A549 (cell line): ENCODE data around the gene CD2BP2. TPM values are rescaled to one million over a fixed set of nuclear protein-coding genes. Genes with fewer than 3 reads are reported as not detected.

Experiments
- ATAC-seq, 2 experiments: fragments of 200-7000 bp in 1 of 2; fragments of >200 bp in 1 of 2; cut with Nextera tagmentation in 1 of 2; cut with Tn5 transposase in 1 of 2; 3 replicates each; pipeline versions ENCODE4 v1.8.0 to v1.9.1; 2018 to 2020; ENCODE audit warnings: mild to moderate bottlenecking in 1 of 2, moderate library complexity in 1 of 2
- CTCF ChIA-PET: fragments of 300-600 bp; sonication (Branson Sonifier 250); formaldehyde crosslinking; extraction: SDS; loops from one replicate; lab custom pipeline; 2021; ENCODE audit warnings: antibody characterized with exemption, inconsistent platforms; lab: Yijun Ruan, JAX
- POLR2A ChIA-PET: fragments of 350-600 bp; formaldehyde crosslinking; extraction: SDS; loops from one replicate; lab custom pipeline; 2021; ENCODE audit warnings: antibody characterized with exemption, inconsistent platforms; lab: Yijun Ruan, JAX
- DNase-seq, 2 experiments: peaks; one replicate each; pipeline versions ENCODE4 v3.0.0 to v3.0.0-alpha.2; 2011 to 2016; ENCODE audit warnings: low read depth in 1 of 2, low spot score in 1 of 2
- FAIRE-seq: peaks from 2 replicates; lab custom pipeline; 2011; peaks lifted over from hg19 to GRCh38; lab: Jason Lieb, UNC
- H3K27ac ChIP-seq, 2 experiments: fragments of >200 bp; sonication (Bioruptor Twin); formaldehyde crosslinking; 3 replicates each; pipeline ENCODE4 v1.5.1; 2016 to 2017
- H3K4me1 ChIP-seq: fragments of >200 bp; sonication (Bioruptor Twin); formaldehyde crosslinking; 3 replicates; pipeline ENCODE4 v1.6.1; 2016
- H3K4me2 ChIP-seq: fragments of >200 bp; sonication (Bioruptor Twin); formaldehyde crosslinking; 3 replicates; pipeline ENCODE4 v1.6.1; 2016
- H3K4me3 ChIP-seq: fragments of >200 bp; sonication (Bioruptor Twin); formaldehyde crosslinking; 3 replicates; pipeline ENCODE4 v1.5.1; 2016
- H3K9me3 ChIP-seq: fragments of >200 bp; sonication (Bioruptor Twin); formaldehyde crosslinking; 3 replicates; pipeline ENCODE4 v1.6.1; 2016
- BHLHE40 ChIP-seq: IDR thresholded peaks from 2 replicates; pipeline ENCODE4 v1.6.1; 2012; ENCODE audit warnings: low read depth, low read length, inconsistent platforms
- CBX2 ChIP-seq: fragments of 200-600 bp; sonication (generic); IDR thresholded peaks from 2 replicates; pipeline ENCODE4 v1.6.1; 2016; ENCODE audit warnings: low read depth, mild to moderate bottlenecking, borderline replicate concordance
- EP300 ChIP-seq, 2 experiments: fragments of >200 bp; sonication (Bioruptor Twin); formaldehyde crosslinking; IDR thresholded peaks; 2 replicates in 1 of 2; 3 replicates in 1 of 2; pipeline ENCODE4 v1.6.1; 2016 to 2017
- GATA3 ChIP-seq: IDR thresholded peaks from 2 replicates; pipeline ENCODE4 v1.6.1; 2012; ENCODE audit warnings: borderline replicate concordance
- HEYL ChIP-seq: fragments of 250-450 bp; sonication (Bioruptor Pico); IDR thresholded peaks from 2 replicates; pipeline ENCODE4 v1.8.0; 2021; ENCODE audit warnings: mild to moderate bottlenecking, moderate library complexity
- HOXA7 ChIP-seq: fragments of 250-450 bp; sonication (Bioruptor Pico); IDR thresholded peaks from 2 replicates; pipeline ENCODE4 v1.5.0; 2020; ENCODE audit warnings: mild to moderate bottlenecking, moderate library complexity
- HOXB13 ChIP-seq: fragments of 250-450 bp; sonication (Bioruptor Pico); IDR thresholded peaks from 2 replicates; pipeline ENCODE4 v1.5.0; 2020; ENCODE audit warnings: low read depth, mild to moderate bottlenecking, moderate library complexity
- JUNB ChIP-seq: fragments of >200 bp; sonication (Bioruptor Twin); formaldehyde crosslinking; IDR thresholded peaks from 2 replicates; pipeline ENCODE4 v1.6.1; 2016
- KDM1A ChIP-seq: fragments of 200-600 bp; sonication (generic); IDR thresholded peaks from 2 replicates; pipeline ENCODE4 v1.6.1; 2016; ENCODE audit warnings: low read depth, mild to moderate bottlenecking
- NFE2L2 ChIP-seq: fragments of 150-350 bp; conservative IDR thresholded peaks from 2 replicates; pipeline ENCODE4 v1.6.1; 2014; ENCODE audit warnings: low read length
- NR3C1 ChIP-seq: fragments of >200 bp; sonication (Bioruptor Twin); formaldehyde crosslinking; IDR thresholded peaks from 3 replicates; pipeline ENCODE4 v1.6.1; 2017
- PHF8 ChIP-seq: fragments of 200-600 bp; sonication (generic); IDR thresholded peaks from 2 replicates; pipeline ENCODE4 v1.6.1; 2016; ENCODE audit warnings: low read depth, mild to moderate bottlenecking, antibody characterized with exemption, moderate library complexity, borderline replicate concordance
- POLR2A ChIP-seq: IDR thresholded peaks from 2 replicates; pipeline ENCODE4 v1.6.1; 2012; ENCODE audit warnings: mild to moderate bottlenecking, low read length
- RNF2 ChIP-seq: fragments of 200-600 bp; sonication (generic); IDR thresholded peaks from 2 replicates; pipeline ENCODE4 v1.6.1; 2016; ENCODE audit warnings: low read depth, mild to moderate bottlenecking, antibody characterized with exemption, moderate library complexity, borderline replicate concordance
- SMC3 ChIP-seq: fragments of >200 bp; sonication (Bioruptor Twin); formaldehyde crosslinking; IDR thresholded peaks from 3 replicates; pipeline ENCODE4 v1.6.1; 2018; ENCODE audit warnings: inconsistent platforms
- ZC3H11A ChIP-seq: fragments of 450-650 bp; IDR thresholded peaks from 2 replicates; pipeline ENCODE4 v1.6.1; 2014; ENCODE audit warnings: antibody characterized with exemption, mild to moderate bottlenecking
- ZFP36 ChIP-seq: fragments of 450-650 bp; IDR thresholded peaks from 2 replicates; pipeline ENCODE4 v1.6.1; 2014; ENCODE audit warnings: borderline replicate concordance; ENCODE audit not compliant: partially characterized antibody
- ZNF302 ChIP-seq: fragments of 250-450 bp; sonication (Bioruptor Pico); IDR thresholded peaks from 2 replicates; pipeline ENCODE4 v1.9.0; 2021; ENCODE audit warnings: inconsistent platforms, mild to moderate bottlenecking, moderate library complexity
- WGBS: methylation state at CpG from one replicate; pipeline ENCODE4 v1.1.6; 2017; ENCODE audit errors: missing lambda C conversion rate; 5-methylcytosine and 5-hydroxymethylcytosine counted together
- polyA plus RNA-seq, 4 experiments: library from polyadenylated mRNA; depleted of rRNA in 3 of 4; stranded (reverse); fragments of >200 nt; fragmentation: RNase III in 1 of 4; extraction: RNeasy Plus Mini Kit Qiagen cat#74134 plus additional on column Dnase treatment in 1 of 4; gene quantifications; 2 replicates in 3 of 4; 3 replicates in 1 of 4; pipeline ENCODE4 v1.2.3, GENCODE V29; 2011 to 2017
- TF ChIP-seq, protein P1 (sequence below): fragments of >200 bp; sonication (Bioruptor Twin); formaldehyde crosslinking; IDR thresholded peaks from 3 replicates; pipeline ENCODE4 v1.5.1; 2016
- TF ChIP-seq, protein P2 (sequence below): fragments of 250-450 bp; sonication (Bioruptor Pico); IDR thresholded peaks from 2 replicates; pipeline ENCODE4 v1.5.0; 2021; ENCODE audit warnings: mild to moderate bottlenecking, moderate library complexity, borderline replicate concordance
- TF ChIP-seq, protein P3 (sequence below): IDR thresholded peaks from 2 replicates; pipeline ENCODE4 v1.6.1; 2012
- TF ChIP-seq, protein P4 (sequence below): fragments of 200-600 bp; sonication (generic); IDR thresholded peaks from 2 replicates; pipeline ENCODE4 v1.6.1; 2016; ENCODE audit warnings: antibody characterized with exemption, mild to moderate bottlenecking, moderate library complexity
- TF ChIP-seq, protein P5 (sequence below): fragments of 450-650 bp; IDR thresholded peaks from 2 replicates; pipeline ENCODE4 v1.6.1; 2014; ENCODE audit warnings: antibody characterized with exemption

Gene CD2BP2
- polyA plus RNA-seq, 2 of the 4 experiments (the other 2 are of a cell fraction): 35.6 to 54.0 TPM

DNA sequence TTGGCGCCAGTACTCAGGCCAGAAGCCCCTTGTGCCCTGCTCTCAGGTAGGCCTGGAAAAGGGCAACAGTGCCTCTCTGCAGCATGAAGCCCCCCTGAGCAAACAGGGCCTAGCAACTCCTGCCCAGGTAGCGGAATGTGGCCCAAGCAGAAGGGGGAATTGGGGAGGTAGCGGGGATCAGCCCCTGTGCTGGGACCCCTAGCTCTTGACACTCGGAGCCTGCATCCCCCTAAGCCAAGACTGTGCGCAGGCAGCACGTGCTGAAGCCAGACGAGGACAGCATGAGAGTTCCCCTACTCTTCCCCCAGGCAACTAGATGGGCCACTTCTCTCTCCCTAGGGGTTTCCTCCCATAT, 823 bp upstream of the CD2BP2 start:
- FAIRE-seq: no peak

DNA sequence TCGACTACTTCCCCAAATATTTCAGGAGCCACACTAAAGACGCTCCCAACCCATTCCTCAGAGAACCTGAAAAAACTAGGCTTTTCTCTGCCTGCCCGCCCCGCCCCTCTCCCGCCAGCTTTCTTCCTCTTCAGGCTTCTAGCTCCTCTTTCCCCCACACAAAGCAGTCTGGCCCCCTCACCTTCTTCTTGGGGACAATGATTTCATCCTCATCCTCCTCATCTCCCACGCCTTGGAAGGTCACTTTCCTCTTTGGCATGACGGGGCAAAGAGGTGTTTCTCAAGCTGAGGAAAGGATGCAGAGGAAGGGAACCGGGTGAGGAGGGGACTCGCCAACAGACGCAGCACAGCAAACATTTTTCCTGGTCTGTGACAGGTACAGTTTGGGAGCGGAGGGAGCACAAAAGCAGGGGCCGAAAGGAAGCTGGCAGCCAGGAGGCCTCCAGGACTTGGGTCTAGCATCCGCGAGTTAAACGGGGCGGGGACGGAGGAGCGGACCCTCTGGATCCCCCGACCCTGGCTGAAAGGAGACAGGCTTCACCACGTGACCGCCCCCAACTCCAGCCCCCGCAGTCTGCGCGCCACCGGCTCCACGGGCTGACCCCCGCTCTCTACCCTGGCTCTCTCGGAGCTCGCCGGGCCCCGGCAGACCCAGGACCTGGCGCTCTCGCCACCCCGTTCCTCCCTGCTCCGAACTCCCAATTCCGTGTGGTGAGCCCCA, 525 bp downstream of the CD2BP2 start:
- H3K4me1 ChIP-seq: peaks cover 50% of the 10 kb centered on the region
- H3K4me3 ChIP-seq: peak overlapping the region; percentile 70
- POLR2A ChIA-PET: interaction anchor here (1.3 to 2.2 kb wide), 2 partner anchors 16 to 63 kb away, joined by 3 to 17 read pairs; partner anchors contain the start of gene TBC1D10B
- peak overlapping the region; percentile 72 for H3K4me2 ChIP-seq
- WGBS: 2% methylated on average over 35 of the region's 36 CpGs
- CTCF ChIA-PET: interaction anchor here (0.8 to 1.2 kb wide), 4 partner anchors 12 to 54 kb away, joined by 3 to 4 read pairs (median 3); partner anchors contain the start of genes TBC1D10B and ZNF771
- peak; percentile 34; the same call in 1 of the 2 replicates for TF ChIP-seq PHF8
- TF ChIP-seq, protein P1, sequence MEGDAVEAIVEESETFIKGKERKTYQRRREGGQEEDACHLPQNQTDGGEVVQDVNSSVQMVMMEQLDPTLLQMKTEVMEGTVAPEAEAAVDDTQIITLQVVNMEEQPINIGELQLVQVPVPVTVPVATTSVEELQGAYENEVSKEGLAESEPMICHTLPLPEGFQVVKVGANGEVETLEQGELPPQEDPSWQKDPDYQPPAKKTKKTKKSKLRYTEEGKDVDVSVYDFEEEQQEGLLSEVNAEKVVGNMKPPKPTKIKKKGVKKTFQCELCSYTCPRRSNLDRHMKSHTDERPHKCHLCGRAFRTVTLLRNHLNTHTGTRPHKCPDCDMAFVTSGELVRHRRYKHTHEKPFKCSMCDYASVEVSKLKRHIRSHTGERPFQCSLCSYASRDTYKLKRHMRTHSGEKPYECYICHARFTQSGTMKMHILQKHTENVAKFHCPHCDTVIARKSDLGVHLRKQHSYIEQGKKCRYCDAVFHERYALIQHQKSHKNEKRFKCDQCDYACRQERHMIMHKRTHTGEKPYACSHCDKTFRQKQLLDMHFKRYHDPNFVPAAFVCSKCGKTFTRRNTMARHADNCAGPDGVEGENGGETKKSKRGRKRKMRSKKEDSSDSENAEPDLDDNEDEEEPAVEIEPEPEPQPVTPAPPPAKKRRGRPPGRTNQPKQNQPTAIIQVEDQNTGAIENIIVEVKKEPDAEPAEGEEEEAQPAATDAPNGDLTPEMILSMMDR: no peak
- TF ChIP-seq ZNF302 (CRISPR knock-in tag): no peak
- no peak for TF ChIP-seq GATA3
- TF ChIP-seq, protein P2, sequence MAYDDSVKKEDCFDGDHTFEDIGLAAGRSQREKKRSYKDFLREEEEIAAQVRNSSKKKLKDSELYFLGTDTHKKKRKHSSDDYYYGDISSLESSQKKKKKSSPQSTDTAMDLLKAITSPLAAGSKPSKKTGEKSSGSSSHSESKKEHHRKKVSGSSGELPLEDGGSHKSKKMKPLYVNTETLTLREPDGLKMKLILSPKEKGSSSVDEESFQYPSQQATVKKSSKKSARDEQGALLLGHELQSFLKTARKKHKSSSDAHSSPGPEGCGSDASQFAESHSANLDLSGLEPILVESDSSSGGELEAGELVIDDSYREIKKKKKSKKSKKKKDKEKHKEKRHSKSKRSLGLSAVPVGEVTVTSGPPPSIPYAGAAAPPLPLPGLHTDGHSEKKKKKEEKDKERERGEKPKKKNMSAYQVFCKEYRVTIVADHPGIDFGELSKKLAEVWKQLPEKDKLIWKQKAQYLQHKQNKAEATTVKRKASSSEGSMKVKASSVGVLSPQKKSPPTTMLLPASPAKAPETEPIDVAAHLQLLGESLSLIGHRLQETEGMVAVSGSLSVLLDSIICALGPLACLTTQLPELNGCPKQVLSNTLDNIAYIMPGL (CRISPR knock-in tag): 0 out of 2 replicates have a peak, but pooled peaks have one; percentile 41
- no peak for TF ChIP-seq HOXA7 (CRISPR knock-in tag)
- TF ChIP-seq KDM1A: no peak
- no peak for TF ChIP-seq BHLHE40
- no peak for TF ChIP-seq NFE2L2
- TF ChIP-seq ZC3H11A: no peak
- H3K9me3 ChIP-seq: no peaks in the 10 kb centered on the region
- H3K27ac ChIP-seq: peak overlapping the region; percentile 87 to 96
- DNase-seq: no peak
- no peak for FAIRE-seq
- peak; percentile 15 to 54 for ATAC-seq

More for the DNA sequence above, 823 bp upstream of the CD2BP2 start:
- ChIA-PET POLR2A (interaction anchor here (0.6 to 2.2 kb wide), 2 partner anchors 15 to 212 kb away, joined by 4 to 17 read pairs; partner anchors contain the start of gene TBC1D10B), CTCF (interaction anchor here (1.0 to 2.7 kb wide), 3 partner anchors 13 to 51 kb away, joined by 3 to 10 read pairs (median 4); partner anchors contain the start of gene ZNF771)
- Histone ChIP-seq H3K4me1 (peaks cover 50% of the 10 kb centered on the region), H3K4me2 (peak overlapping the region; percentile 72), H3K9me3 (no peaks in the 10 kb centered on the region), H3K27ac (peak overlapping the region; percentile 87 to 96), H3K4me3 (peak overlapping the region; percentile 70)
- TF ChIP-seq CBX2: no peak
- TF ChIP-seq POLR2A: 0 out of 2 replicates have a peak, but pooled peaks have one; percentile 30
- TF ChIP-seq HOXB13 (CRISPR knock-in tag): no peak
- TF ChIP-seq, protein P3, sequence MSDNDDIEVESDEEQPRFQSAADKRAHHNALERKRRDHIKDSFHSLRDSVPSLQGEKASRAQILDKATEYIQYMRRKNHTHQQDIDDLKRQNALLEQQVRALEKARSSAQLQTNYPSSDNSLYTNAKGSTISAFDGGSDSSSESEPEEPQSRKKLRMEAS: peak; percentile 16; the same call in 1 of the 2 replicates
- ATAC-seq (no peak), DNase-seq (no peak)
- 74% methylated on average over 6 of the region's 7 CpGs for WGBS

DNA sequence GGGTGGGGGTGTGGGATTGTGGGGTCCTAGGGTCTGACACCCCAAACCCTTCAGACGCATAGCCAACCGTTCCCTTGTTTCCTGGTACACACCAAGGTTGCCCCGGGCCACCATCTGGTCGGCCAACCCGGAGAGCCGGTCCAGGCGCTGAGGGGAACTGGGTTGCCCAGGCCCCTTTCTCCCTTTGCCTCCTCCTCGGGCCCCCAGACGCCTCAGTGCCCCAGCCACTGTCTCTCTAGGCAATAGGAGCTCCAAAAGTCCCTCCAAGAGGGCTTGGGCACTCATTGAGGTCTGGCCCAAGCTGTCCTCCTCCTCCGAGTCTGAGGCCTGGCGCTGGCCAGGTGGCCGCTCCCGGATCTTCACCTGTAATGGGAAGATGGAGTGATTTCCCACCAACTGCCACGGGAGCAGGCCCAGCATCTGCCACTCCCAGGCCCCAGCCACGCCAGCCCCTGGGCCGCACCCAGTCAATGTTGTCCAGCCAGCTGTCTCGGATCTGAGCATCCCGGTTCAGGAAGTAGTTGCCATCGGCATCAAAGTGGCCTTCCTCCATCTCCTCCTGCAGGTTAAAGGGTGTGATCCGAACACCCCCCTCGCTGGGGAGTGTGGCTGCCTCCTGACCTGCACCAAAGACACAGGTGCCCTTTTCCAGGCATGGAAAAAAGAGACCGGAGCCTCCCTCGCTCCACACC, 1.5 kb downstream of the CD2BP2 start:
- WGBS: 92% methylated on average over 21 of the region's 23 CpGs
- TF ChIP-seq NR3C1 (no peak), EP300 (IDR thresholded peaks at IDR 0.05) (no peak), ZFP36 (no peak), RNF2 (no peak), SMC3 (no peak), HEYL (CRISPR knock-in tag) (no peak), GATA3 (no peak), JUNB (no peak)
- TF ChIP-seq, protein P4, sequence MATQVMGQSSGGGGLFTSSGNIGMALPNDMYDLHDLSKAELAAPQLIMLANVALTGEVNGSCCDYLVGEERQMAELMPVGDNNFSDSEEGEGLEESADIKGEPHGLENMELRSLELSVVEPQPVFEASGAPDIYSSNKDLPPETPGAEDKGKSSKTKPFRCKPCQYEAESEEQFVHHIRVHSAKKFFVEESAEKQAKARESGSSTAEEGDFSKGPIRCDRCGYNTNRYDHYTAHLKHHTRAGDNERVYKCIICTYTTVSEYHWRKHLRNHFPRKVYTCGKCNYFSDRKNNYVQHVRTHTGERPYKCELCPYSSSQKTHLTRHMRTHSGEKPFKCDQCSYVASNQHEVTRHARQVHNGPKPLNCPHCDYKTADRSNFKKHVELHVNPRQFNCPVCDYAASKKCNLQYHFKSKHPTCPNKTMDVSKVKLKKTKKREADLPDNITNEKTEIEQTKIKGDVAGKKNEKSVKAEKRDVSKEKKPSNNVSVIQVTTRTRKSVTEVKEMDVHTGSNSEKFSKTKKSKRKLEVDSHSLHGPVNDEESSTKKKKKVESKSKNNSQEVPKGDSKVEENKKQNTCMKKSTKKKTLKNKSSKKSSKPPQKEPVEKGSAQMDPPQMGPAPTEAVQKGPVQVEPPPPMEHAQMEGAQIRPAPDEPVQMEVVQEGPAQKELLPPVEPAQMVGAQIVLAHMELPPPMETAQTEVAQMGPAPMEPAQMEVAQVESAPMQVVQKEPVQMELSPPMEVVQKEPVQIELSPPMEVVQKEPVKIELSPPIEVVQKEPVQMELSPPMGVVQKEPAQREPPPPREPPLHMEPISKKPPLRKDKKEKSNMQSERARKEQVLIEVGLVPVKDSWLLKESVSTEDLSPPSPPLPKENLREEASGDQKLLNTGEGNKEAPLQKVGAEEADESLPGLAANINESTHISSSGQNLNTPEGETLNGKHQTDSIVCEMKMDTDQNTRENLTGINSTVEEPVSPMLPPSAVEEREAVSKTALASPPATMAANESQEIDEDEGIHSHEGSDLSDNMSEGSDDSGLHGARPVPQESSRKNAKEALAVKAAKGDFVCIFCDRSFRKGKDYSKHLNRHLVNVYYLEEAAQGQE: no peak
- TF ChIP-seq, protein P5, sequence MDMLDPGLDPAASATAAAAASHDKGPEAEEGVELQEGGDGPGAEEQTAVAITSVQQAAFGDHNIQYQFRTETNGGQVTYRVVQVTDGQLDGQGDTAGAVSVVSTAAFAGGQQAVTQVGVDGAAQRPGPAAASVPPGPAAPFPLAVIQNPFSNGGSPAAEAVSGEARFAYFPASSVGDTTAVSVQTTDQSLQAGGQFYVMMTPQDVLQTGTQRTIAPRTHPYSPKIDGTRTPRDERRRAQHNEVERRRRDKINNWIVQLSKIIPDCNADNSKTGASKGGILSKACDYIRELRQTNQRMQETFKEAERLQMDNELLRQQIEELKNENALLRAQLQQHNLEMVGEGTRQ: no peak

More for the DNA sequence above, 1.5 kb downstream of the CD2BP2 start:
- ATAC-seq: no peak
- ChIA-PET CTCF (interaction anchor here (1.1 to 2.4 kb wide), 2 partner anchors 55 to 56 kb away, joined by 3 to 6 read pairs; no protein-coding TSS in a partner anchor), POLR2A (interaction anchor here (2.2 kb wide), 1 partner anchor 17 kb away, joined by 17 read pairs; the partner anchor contains the start of gene TBC1D10B)
- peaks cover 50% of the 10 kb centered on the region for H3K4me1 ChIP-seq
- H3K9me3 ChIP-seq: no peaks in the 10 kb centered on the region
- peak overlapping the region; percentile 70; the same call in 2 of the 3 replicates for H3K4me3 ChIP-seq
- no peak for DNase-seq
- peak overlapping the region in 1 of 2 experiments; percentile 96; a peak in 3 of 6 replicates for H3K27ac ChIP-seq
- H3K4me2 ChIP-seq: peak overlapping the region; percentile 72
- no peak for FAIRE-seq
